IPS-NIHi7 (cell line): ENCODE measurements around the gene CHPF2.

ENCODE experiments used
- DNase-seq: peaks from one replicate; pipeline ENCODE4 v3.0.0; 2012; ENCODE audit warnings: mixed read lengths; ENCODE audit errors: extremely low spot score

CHPF2 gene

DNA sequence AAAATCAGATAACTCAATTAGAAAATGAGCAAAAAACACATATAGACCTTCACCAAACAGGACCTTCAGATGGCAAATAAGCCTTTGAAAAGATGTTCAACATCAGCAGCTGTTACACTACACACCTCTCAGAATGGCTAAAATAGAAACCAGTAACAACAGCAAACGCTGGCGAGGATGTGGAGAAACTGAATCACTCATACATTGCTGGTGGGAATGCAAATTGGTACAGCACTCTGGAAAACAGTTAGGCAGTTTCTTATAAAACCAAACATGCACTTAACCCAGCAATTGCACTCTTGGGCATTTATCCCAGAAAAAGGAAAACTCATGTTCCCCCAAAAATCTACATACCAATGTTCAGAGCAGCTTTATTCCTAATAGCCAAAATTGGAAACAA, 53.9 kb downstream of the CHPF2 start:
- no peak for DNase-seq
